GM12878 (cell line): ENCODE measurements around the gene PLEKHA1. TPM values are rescaled to one million over a fixed set of nuclear protein-coding genes. Genes with fewer than 3 reads are reported as not detected.

Experiments used
- ATAC-seq: fragments of 200-7000 bp; cut with Tn5 transposase; 3 replicates; pipeline ENCODE4 v1.9.1; 2020; ENCODE audit warnings: mild to moderate bottlenecking, moderate library complexity
- BruUV-seq: library from RNA; stranded (reverse); fragments of 400-500 nt; replicated peaks from 2 replicates; lab custom pipeline; 2021; lab: Mats Ljungman, UMichigan
- CTCF ChIA-PET: fragments of 300-600 bp; sonication (Branson Sonifier 250); formaldehyde crosslinking; extraction: SDS; loops from one replicate; lab custom pipeline; 2021; ENCODE audit warnings: inconsistent platforms; lab: Yijun Ruan, JAX
- POLR2A ChIA-PET: fragments of 350-600 bp; formaldehyde crosslinking; extraction: SDS; loops from one replicate; lab custom pipeline; 2021; ENCODE audit warnings: inconsistent platforms; lab: Charles Lee
- RAD21 ChIA-PET: fragments of 300-600 bp; sonication (Branson Sonifier 250); formaldehyde crosslinking; loops from one replicate; lab custom pipeline; 2023; ENCODE audit warnings: antibody characterized with exemption; ENCODE audit not compliant: unreplicated experiment; lab: Charles Lee
- SMC1A ChIA-PET: fragments of 300-600 bp; sonication (Branson Sonifier 250); formaldehyde crosslinking; loops from one replicate; lab custom pipeline; 2023; ENCODE audit not compliant: unreplicated experiment, uncharacterized antibody; lab: Charles Lee
- DNase-seq: peaks from one replicate; pipeline ENCODE4 v3.0.0-alpha.2; 2011; ENCODE audit warnings: low read depth, low spot score
- FAIRE-seq: peaks from 3 replicates; lab custom pipeline; 2011; peaks lifted over from hg19 to GRCh38; lab: Jason Lieb, UNC
- H2AFZ ChIP-seq: 2 replicates; pipeline ENCODE4 v1.6.0; 2011; ENCODE audit warnings: low read depth, low read length, control low read depth; ENCODE audit not compliant: control insufficient read depth
- H3K27ac ChIP-seq: 2 replicates; pipeline ENCODE4 v1.5.1; 2011; ENCODE audit warnings: control low read depth; ENCODE audit not compliant: control insufficient read depth, insufficient read depth
- H3K27me3 ChIP-seq, 2 experiments: replicated peaks in 1 of 2; 2 replicates each; pipeline versions ENCODE4 v1.6.0 to v1.6.1; 2011; ENCODE audit warnings: low read length in 1 of 2; ENCODE audit not compliant: control insufficient read depth in 2 of 2, insufficient read depth in 2 of 2
- H3K36me3 ChIP-seq, 2 experiments: 2 replicates each; pipeline ENCODE4 v1.5.1; 2011; ENCODE audit warnings: low read length in 1 of 2; ENCODE audit not compliant: control insufficient read depth in 2 of 2, insufficient read depth in 2 of 2
- H3K4me1 ChIP-seq: 2 replicates; pipeline ENCODE4 v1.6.1; 2011; ENCODE audit warnings: mild to moderate bottlenecking, low read length, moderate library complexity, mixed read lengths; ENCODE audit not compliant: control insufficient read depth, insufficient read depth
- H3K4me2 ChIP-seq: 2 replicates; pipeline ENCODE4 v1.6.0; 2011; ENCODE audit warnings: control low read depth; ENCODE audit not compliant: control insufficient read depth, insufficient read depth
- H3K4me3 ChIP-seq: fragments of 200-600 bp; sonication (generic); 2 replicates; pipeline ENCODE4 v1.5.1; 2016
- H3K79me2 ChIP-seq: 2 replicates; pipeline ENCODE4 v1.6.0; 2011; ENCODE audit warnings: low read length; ENCODE audit not compliant: control insufficient read depth, insufficient read depth
- H3K9ac ChIP-seq: 2 replicates; pipeline ENCODE4 v1.8.0; 2011; ENCODE audit warnings: low read length, control low read depth, mixed read lengths; ENCODE audit not compliant: control insufficient read depth, insufficient read depth
- H3K9me3 ChIP-seq: replicated peaks from 3 replicates; pipeline ENCODE4 v1.5.1; 2011; ENCODE audit warnings: mild to moderate bottlenecking, low read length; ENCODE audit not compliant: control insufficient read depth, insufficient read depth
- H4K20me1 ChIP-seq: 2 replicates; pipeline ENCODE4 v1.6.0; 2011; ENCODE audit not compliant: control insufficient read depth, insufficient read depth
- HCFC1 ChIP-seq: fragments of 150-350 bp; IDR thresholded peaks from 2 replicates; pipeline ENCODE4 v1.6.1; 2014; ENCODE audit warnings: low read length
- JUND ChIP-seq: IDR thresholded peaks from 2 replicates; pipeline ENCODE4 v1.6.1; 2012; ENCODE audit warnings: low read depth, mild to moderate bottlenecking, low read length, improper control_type of control experiment, moderate library complexity
- SMAD1 ChIP-seq: fragments of 450-650 bp; IDR thresholded peaks from 2 replicates; pipeline ENCODE4 v1.6.1; 2018; ENCODE audit warnings: mild to moderate bottlenecking, low read depth; ENCODE audit not compliant: partially characterized antibody
- WRNIP1 ChIP-seq: IDR thresholded peaks from 2 replicates; pipeline ENCODE4 v1.6.1; 2011; ENCODE audit warnings: low read depth, low read length, improper control_type of control experiment, borderline replicate concordance
- WGBS: methylation state at CpG from one replicate; pipeline ENCODE4 v1.1.6; 2016; ENCODE audit warnings: low lambda C conversion rate; ENCODE audit not compliant: insufficient replicate concordance, insufficient coverage; ENCODE audit errors: missing lambda C conversion rate; 5-methylcytosine and 5-hydroxymethylcytosine counted together
- in situ Hi-C: fragments of 300-500 bp; cut with MboI; formaldehyde crosslinking; loops from 9 replicates; pipeline ENCODE4 v1.14.3; 2018; ENCODE audit warnings: mixed read lengths
- intact Hi-C: fragments of 100-400 bp; cut with micrococcal nuclease; formaldehyde crosslinking; loops from one replicate; pipeline ENCODE4 v1.14.2; 2022; ENCODE audit not compliant: unreplicated experiment
- polyA plus RNA-seq, 11 experiments: library from polyadenylated mRNA; depleted of rRNA in 4 of 11; unstranded in 6 of 11; stranded (reverse) in 5 of 11; fragments of >200 nt; fragmentation: Nextera tagmentation in 4 of 11; fragmentation: Illumina TruSeq in 1 of 11; extraction: Ambion mirVana in 4 of 11; extraction: Trizol in 1 of 11; gene quantifications; 1 replicate in 1 of 11; 2 replicates in 10 of 11; pipeline versions ENCODE4 v1.2.1 to v1.2.3, GENCODE V29; 2011 to 2016; ENCODE audit warnings: inconsistent platforms in 2 of 11, missing spikeins in 2 of 11, low read depth in 1 of 11
- total RNA-seq, 4 experiments: library from RNA; depleted of rRNA in 3 of 4; stranded (reverse); fragments of >200 nt in 3 of 4; fragmentation: Illumina TruSeq in 1 of 4; extraction: Trizol in 1 of 4; gene quantifications; 2 replicates each; pipeline versions ENCODE4 v1.2.1 to v1.2.3, GENCODE V29; 2013 to 2021
- TF ChIP-seq, protein P1 (sequence below): fragments of 450-650 bp; IDR thresholded peaks from 2 replicates; pipeline ENCODE4 v1.6.1; 2017; ENCODE audit warnings: mild to moderate bottlenecking, moderate library complexity
- TF ChIP-seq, protein P2 (sequence below), 3 experiments: IDR thresholded peaks in 2 of 3; conservative IDR thresholded peaks in 1 of 3; 2 replicates each; pipeline ENCODE4 v1.5.1; 2011; ENCODE audit warnings: low read depth in 3 of 3, low read length in 3 of 3, mild to moderate bottlenecking in 3 of 3, control low read depth in 2 of 3, moderate library complexity in 2 of 3, inconsistent platforms in 1 of 3, mixed read lengths in 1 of 3; ENCODE audit not compliant: control insufficient read depth in 2 of 3, insufficient read depth in 1 of 3; ENCODE audit errors: extremely low read depth in 1 of 3

The PLEKHA1 gene
- total and polyA plus RNA-seq, 10 of the 15 experiments (the other 5 are each of a cell fraction or from before 2014, with no cell fraction given), result 0.15 to 6.0 (median 0.32) TPM

DNA sequence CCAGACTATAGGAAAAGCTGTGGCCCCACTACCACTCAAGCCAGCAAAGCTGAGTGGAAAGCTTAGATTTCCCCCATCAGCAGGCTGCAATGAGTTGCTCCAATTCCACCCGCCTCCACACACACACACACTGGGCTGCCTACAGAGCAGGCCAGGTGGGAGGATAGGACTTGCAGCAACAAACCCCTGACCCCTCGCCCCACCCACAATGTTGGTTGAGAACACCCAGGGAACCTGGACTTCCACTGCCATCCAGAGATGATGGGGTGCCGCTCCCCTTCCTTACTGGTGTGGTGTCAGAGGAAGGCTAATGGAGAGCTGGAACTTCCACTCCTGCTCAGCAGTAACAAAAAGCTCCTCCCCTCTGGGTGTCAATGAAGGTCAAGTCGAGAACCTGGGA is 16.8 kb upstream of the PLEKHA1 start (continued):
- TF ChIP-seq, protein P1, sequence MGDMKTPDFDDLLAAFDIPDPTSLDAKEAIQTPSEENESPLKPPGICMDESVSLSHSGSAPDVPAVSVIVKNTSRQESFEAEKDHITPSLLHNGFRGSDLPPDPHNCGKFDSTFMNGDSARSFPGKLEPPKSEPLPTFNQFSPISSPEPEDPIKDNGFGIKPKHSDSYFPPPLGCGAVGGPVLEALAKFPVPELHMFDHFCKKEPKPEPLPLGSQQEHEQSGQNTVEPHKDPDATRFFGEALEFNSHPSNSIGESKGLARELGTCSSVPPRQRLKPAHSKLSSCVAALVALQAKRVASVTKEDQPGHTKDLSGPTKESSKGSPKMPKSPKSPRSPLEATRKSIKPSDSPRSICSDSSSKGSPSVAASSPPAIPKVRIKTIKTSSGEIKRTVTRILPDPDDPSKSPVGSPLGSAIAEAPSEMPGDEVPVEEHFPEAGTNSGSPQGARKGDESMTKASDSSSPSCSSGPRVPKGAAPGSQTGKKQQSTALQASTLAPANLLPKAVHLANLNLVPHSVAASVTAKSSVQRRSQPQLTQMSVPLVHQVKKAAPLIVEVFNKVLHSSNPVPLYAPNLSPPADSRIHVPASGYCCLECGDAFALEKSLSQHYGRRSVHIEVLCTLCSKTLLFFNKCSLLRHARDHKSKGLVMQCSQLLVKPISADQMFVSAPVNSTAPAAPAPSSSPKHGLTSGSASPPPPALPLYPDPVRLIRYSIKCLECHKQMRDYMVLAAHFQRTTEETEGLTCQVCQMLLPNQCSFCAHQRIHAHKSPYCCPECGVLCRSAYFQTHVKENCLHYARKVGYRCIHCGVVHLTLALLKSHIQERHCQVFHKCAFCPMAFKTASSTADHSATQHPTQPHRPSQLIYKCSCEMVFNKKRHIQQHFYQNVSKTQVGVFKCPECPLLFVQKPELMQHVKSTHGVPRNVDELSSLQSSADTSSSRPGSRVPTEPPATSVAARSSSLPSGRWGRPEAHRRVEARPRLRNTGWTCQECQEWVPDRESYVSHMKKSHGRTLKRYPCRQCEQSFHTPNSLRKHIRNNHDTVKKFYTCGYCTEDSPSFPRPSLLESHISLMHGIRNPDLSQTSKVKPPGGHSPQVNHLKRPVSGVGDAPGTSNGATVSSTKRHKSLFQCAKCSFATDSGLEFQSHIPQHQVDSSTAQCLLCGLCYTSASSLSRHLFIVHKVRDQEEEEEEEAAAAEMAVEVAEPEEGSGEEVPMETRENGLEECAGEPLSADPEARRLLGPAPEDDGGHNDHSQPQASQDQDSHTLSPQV, result no peak
- TF ChIP-seq WRNIP1 (no peak), HCFC1 (no peak)

DNA sequence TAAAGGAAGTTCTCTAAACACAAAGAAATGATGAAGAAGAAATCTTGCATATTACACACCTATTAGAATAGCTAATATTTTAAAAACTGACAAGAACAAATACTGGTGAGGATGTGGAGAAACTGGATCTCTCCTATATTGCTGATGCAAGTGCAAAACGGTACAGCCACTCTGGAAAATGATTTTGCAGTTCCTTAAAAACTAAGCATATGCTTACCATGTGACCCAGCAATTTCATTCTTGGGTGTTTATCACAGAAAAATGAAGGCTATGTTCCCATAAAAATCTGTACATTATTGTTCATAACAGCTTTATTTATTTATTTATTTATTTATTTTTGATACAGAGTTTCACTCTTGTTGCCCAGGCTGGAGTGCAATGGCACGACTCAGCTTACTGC is 14.9 kb upstream of the PLEKHA1 start:
- TF ChIP-seq, protein P2, sequence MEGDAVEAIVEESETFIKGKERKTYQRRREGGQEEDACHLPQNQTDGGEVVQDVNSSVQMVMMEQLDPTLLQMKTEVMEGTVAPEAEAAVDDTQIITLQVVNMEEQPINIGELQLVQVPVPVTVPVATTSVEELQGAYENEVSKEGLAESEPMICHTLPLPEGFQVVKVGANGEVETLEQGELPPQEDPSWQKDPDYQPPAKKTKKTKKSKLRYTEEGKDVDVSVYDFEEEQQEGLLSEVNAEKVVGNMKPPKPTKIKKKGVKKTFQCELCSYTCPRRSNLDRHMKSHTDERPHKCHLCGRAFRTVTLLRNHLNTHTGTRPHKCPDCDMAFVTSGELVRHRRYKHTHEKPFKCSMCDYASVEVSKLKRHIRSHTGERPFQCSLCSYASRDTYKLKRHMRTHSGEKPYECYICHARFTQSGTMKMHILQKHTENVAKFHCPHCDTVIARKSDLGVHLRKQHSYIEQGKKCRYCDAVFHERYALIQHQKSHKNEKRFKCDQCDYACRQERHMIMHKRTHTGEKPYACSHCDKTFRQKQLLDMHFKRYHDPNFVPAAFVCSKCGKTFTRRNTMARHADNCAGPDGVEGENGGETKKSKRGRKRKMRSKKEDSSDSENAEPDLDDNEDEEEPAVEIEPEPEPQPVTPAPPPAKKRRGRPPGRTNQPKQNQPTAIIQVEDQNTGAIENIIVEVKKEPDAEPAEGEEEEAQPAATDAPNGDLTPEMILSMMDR (IDR thresholded peaks at IDR 0.05 in 2 of 3, conservative IDR thresholded peaks at IDR 0.05 in 1 of 3; ENCODE audit: control insufficient read depth in 2 of 3, extremely low read depth in 1 of 3, insufficient read depth in 1 of 3, low read depth in 3 of 3, low read length in 3 of 3), result no peak
- TF ChIP-seq SMAD1 (no peak), JUND (no peak)
- no peaks in the 10 kb centered on the region for H3K4me1 ChIP-seq
- no peaks in the 10 kb centered on the region for H4K20me1 ChIP-seq
- no peaks in the 10 kb centered on the region for H3K9me3 ChIP-seq
- WGBS, result 10% methylated on average over 2 of the region's 2 CpGs
- H3K27me3 ChIP-seq, result peaks cover 0 to 4% of the 10 kb centered on the region in 2 experiments; a peak in 2 of 4 replicates
- SMC1A ChIA-PET, result interaction anchor here (1.0 kb wide), 1 partner anchor 75 kb away, joined by 4 read pairs; no protein-coding TSS in a partner anchor
- no peak overlapping the region for H3K27ac ChIP-seq
- ATAC-seq, result no peak
- H2AFZ ChIP-seq, result no peak overlapping the region
- H3K36me3 ChIP-seq, result no peaks in the 10 kb centered on the region
- H3K4me3 ChIP-seq, result no peak overlapping the region
- DNase-seq, result no peak
- in situ Hi-C loops (no loop called here), intact Hi-C loops (no loop called here)
- CTCF ChIA-PET, result interaction anchor here (0.5 to 1.4 kb wide), 3 partner anchors 27 to 78 kb away, joined by 3 to 6 read pairs (median 3); no protein-coding TSS in a partner anchor
- no peaks in the 10 kb centered on the region for H3K79me2 ChIP-seq
- no peak for FAIRE-seq
- BruUV-seq, result no TSS peak
- no peak overlapping the region for H3K9ac ChIP-seq
- POLR2A ChIA-PET, result interaction anchor here (0.6 to 0.7 kb wide), 2 partner anchors 74 to 727 kb away, joined by 5 to 6 read pairs; no protein-coding TSS in a partner anchor
- RAD21 ChIA-PET, result no interaction called here
- no peak overlapping the region for H3K4me2 ChIP-seq
